GM18868 (cell line): ENCODE measurements around the gene DDX17.

Source experiments
- ATAC-seq: cut with Tn5 transposase; IDR thresholded peaks from one replicate; pipeline ENCODE4 v1.9.1; 2021; ENCODE audit warnings: mild to moderate bottlenecking, moderate library complexity; ENCODE audit not compliant: unreplicated experiment

Gene DDX17

DNA sequence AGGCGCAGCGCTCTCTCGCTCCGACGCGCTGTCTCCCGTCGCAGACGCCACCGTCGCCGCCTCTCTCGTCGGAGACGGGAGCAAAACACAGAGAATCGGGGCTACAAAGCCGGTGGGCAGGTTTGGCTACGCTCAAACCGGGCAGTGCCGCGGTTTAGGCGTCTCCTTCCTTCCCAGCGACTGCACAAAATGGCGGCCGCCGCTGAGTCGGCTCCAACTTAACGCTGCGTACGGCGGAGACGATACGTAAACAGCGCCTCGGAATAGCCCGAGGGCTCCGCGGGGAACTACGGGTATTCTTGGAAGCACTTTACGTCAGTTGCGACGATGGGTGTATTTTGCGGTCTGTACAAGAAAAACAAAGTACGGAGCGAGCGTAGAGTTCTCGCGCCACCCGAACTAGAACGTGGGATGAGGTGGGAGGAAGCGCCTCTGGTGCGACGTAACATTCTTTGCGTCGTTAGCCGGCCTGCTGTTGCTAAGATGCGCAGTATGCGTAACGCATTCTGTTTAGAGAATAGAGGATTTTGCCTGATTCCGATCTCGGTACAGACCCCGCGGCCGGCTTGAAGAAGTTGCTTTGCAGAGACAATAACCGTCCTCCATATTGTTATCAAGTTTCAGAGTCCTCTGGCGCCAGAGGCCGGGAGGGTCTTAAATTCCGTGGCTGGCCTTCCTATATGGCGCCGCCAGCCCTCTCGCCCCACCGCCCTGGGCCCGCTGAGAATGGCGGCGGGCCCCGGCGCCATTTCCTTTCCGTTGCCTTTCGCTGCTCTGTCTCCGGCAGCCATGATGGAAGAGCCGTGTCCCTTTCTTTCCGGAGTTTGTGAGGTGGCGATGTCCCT is at the start of gene DDX17:
Gene DDX17, minus strand, starts transcription at position 194 of the 845 bp plus-strand sequence.
- ATAC-seq: peak; percentile 80

DNA sequence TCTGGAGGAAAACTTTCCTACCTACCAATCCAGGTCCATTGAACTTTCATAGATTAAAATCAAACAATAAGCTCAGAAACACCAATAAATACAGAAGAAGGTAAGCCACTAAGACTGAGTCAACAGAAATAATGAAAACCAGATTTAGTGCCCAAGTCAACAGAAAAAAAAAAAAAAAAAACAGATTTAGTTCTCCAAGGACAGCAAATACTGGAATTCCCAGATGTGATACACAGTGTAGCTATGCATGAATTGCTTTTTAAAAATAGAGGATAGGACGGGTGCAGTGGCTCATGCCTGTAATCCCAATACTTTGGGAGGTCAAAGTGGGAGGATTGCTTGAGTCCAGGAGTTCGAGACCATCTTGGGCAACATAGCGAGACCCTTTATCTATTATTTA is 48.2 kb upstream of the DDX17 start:
- no peak for ATAC-seq

- ATAC-seq: no peak
These were observed 43.2 kb upstream of the DDX17 start for GRCh38 chr22:38549101-38549894.

DNA sequence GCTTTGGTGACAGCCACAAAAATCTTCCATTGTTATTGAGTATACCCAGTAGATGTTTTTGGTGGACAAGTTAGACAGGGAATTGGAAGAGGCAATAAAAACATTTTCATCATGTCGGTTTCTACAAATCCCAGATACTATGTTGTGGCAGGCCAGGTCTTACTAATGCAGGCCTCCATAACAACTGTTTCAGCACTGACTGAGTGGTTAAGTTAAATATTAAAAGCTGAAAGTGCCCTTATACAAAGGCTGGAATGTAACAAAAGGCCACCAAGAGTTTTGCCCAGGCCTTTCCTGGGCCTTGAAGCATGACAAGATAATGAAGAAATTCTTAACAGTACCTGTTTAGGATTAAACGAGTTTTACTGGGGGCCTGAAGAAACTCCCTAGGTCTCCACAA is 34.6 kb upstream of the DDX17 start:
- ATAC-seq: no peak

GRCh38 chr22:38531251-38531938 is 25.3 kb upstream of the DDX17 start:
- no peak for ATAC-seq

GRCh38 chr22:38524429-38524828 is 18.3 kb upstream of the DDX17 start:
- ATAC-seq: no peak

GRCh38 chr22:38523479-38523878 is 17.4 kb upstream of the DDX17 start:
- ATAC-seq: no peak

GRCh38 chr22:38523029-38523428 is 16.9 kb upstream of the DDX17 start:
- ATAC-seq: no peak

- ATAC-seq: no peak
These were observed 13.5 kb upstream of the DDX17 start for GRCh38 chr22:38519453-38520250.

DNA sequence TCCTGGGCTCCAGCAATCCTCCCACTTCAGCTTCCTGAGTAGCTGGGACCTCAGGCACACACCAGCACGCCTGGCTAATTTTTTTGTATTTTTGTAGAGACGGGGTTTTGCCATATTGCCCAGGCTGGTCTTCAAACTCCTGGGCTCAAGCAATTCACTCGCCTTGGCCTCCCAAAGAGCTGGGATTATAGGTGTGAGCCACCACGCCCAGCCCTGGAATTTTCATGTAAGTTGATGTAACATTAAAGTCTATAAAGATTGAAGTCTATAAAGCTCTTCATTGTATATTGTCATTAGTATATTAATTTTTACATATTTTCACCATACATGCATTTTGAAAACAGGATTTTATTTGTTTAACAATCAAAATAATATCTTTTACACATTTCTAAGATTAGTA is 12.5 kb upstream of the DDX17 start:
- ATAC-seq: no peak

DNA sequence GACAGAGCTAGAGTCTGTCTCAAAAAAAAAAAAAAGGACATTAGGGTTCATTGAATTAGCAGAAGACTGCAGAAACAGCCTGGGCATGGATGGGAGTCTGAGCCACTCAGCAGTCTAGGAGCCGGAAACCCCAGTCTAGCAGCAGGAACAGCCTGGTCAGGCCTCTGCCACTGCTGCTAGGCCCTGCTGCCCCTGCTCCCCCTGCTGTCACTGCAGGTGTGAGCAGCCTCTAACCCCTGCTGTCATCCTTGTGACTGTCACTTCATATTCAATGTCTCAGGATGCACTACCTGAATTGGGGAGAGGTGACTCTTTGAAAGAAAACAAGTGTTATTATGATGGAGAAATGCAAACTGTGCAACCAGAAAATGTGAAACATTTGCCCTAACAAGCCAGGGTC is 7.0 kb upstream of the DDX17 start:
- ATAC-seq: no peak

GRCh38 chr22:38510416-38510970 is 4.4 kb upstream of the DDX17 start:
- ATAC-seq: no peak

- ATAC-seq: peak; percentile 23
These were observed 482 bp downstream of the DDX17 start for GRCh38 chr22:38505541-38506117.

GRCh38 chr22:38504731-38505540 is 1.2 kb downstream of the DDX17 start:
- ATAC-seq: no peak

DNA sequence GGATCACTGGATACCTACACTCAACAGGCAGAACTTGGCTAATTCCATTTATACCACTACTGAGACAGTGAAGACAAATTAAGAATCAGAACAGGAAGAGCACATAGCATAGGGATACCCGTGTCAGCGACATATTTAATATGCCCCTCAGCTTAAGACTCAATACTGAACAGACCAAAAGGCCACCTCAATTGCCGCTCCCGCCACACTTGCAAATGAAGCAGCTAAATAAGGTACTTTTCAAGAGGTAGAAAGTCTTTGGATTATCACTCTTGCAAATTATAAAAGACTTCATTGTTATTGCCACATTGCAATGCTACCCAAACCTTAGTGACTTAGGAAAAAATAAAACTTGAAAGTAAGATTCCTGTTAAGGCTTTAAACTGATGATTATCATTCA is 3.1 kb downstream of the DDX17 start:
- ATAC-seq: no peak

DNA sequence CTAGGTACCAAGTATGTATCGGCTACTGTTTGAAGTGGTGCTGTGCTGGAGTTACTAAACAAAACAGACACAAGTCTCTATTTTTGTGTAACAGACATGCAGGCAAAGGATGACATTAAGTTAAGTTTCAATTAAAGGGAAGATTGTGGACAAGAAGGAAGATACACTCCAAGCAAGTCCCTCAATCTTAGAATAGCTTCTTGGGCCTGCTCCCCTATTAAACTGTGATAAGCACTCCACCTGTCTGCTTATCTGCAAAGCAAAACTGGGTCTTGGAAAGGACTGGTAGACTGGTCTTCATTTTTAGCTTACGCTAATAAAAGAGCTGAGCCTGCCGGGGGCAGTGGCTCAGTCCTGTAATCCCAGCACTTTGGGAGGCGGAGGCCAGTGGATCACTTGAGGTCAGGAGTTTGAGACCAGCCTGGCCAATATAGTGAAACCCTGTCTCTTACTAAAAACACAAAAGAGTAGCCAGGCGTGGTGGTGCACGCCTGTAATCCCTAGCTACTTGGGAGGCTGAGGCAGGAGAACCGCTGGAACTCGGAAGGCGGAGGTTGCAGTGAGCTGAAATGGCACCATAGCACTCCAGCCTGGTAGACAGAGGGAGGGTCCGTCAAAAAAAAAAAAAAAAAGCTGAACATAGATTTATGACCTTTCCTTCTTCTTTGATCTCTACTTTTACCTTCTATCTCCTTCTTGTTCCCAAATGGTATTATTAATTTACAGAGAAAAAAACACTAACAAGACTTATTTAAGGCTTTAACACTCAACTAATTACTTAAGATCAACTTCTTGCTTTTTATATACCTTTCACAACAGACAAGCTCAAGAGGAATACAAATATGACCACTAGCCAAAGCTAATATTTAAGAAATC is 4.1 kb downstream of the DDX17 start:
- ATAC-seq: no peak

DNA sequence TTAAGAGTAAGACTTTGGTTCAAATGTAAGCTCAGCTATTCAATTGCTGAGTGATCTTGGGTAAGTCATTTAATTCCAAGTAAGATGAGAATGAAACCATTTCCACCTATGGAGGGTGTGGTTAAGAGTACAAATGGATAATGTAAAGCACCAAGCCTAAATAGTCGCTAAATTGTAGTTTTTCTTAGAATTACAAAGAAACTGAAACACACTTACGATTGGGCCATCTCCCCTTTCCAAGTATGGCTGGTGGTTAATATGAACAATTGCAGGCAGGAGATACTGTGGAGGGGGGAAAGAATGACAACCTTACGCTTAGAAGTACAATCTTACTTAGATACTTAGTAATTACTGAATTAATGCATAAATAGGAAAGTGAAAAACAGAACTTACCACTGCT is 8.2 kb downstream of the DDX17 start:
- no peak for ATAC-seq

DNA sequence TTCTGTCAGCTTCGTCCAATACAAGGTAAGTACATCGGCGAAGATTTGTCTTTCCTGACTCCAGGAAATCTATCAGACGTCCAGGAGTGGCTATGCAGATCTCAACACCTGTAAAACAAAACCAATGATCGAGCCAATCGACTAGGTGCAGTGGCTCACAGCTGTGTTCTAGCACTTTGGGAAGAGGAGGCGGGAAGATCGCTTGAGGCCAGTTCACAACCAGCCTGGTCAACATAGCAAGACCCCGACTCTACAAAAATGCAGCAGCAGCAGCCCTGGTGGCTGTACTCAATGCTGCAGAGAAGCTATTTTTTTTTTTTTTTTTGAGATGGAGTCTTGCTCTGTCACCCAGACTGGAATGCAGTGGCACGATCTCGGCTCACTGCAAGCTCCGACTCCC is 11.2 kb downstream of the DDX17 start:
- no peak for ATAC-seq
